GM18520 (cell line): ENCODE measurements around the gene CCDC102B.
"Not testable (repeated sequence)": the region's sequence is repeated elsewhere in the genome, so short reads cannot be mapped to it uniquely, and the experiment has no call there.

ENCODE experiments used
- ATAC-seq: cut with Tn5 transposase; IDR thresholded peaks from one replicate; pipeline ENCODE4 v1.9.1; 2021; ENCODE audit not compliant: unreplicated experiment

CCDC102B gene

DNA sequence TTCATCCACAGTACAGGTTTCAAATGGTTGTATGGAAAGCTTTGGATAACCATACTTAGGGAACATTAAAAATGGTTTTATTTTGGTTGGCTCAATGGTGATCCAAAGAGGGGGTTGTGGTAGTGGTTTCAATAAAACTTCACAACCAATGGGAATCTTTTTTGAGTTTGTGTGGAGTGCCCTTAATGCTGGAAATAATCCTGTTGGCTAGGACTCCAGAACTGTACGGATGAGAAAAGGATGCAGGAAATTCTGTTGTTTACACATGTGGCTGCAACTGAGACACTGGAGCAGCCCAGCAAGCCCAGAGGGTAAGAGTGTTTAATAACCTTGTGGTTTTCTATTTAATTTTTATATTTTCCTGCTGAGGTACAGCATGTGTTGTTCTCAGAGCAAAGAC, at the start of gene CCDC102B:
TSS of gene CCDC102B (plus strand) at position 210 of the 400 bp plus-strand sequence. CDS start 38,684 bp downstream, outside the sequence.
- ATAC-seq, result no peak

DNA sequence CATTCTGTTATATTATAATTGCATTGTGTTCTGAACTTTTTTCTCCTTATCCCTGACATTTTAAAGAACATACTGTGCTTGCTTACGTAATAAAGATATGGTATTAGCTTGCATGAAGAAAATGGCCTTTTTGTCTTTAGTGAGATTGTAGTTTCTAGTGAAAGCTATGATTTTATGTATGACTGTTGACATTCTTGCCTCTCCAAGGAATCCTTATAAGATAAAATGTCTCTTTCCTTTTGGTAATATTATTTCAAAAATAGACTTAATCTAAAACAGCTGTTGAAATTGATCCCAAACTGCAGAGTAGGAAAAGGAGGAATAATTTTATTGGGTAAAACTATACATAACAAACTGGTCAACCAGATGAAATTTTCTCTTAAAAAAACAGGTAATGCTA, 40.8 kb upstream of the CCDC102B start:
- no peak for ATAC-seq

DNA sequence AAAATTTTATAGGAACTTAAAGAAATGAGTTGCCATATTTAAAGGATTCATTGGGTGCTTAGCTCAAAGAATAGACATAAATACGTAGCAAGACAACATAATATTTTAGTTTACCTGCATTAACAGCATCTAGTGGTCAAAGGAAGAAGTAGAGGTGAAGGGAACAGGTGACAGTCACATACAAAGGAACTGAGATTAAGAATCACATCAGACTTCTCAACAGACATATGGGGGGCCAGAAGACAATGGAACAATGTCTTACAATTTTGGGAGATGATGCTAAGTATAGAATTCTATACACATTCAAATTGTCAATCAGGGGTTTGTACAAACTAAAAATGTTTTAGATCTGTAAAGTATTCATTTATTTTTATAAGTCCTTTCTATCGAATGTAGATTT, 38.6 kb upstream of the CCDC102B start:
- no peak for ATAC-seq

DNA sequence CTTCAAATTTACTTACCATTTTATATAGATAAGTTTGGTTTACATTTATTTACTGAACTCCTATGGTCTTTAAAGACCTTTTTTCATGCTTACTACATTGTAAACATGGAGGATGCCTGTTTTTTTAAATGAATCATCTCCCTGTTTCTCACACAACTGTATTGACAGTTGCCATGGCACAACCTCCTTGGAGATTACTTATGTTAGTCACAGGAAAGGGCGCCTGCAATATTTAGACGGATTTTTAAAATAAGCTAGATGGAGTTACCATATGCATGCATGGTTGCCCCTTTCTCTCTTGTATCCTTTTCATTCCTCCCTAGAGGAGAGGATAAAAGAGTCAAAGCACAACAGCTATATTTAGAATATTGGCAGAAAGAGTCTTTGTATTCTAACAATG, 34.8 kb upstream of the CCDC102B start:
- ATAC-seq, result no peak

DNA sequence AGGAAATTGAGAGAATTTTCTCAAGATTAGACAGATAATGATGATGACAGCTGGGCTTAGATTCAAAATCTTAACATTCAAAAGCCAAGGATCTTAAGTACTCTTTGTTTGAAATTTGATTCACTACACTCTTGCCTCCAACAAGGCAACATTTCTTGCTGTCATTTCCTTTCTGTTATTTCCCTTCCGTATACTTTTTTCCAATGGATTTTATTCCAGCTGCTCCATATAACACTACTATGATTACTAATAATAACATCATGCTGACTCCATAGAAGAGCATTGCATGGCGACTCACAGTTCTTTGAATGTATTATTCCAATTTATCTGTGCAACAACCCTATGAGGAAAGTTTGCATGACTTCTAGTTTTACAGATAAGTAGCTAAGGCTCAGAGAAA, 33.9 kb upstream of the CCDC102B start:
- ATAC-seq, result no peak

DNA sequence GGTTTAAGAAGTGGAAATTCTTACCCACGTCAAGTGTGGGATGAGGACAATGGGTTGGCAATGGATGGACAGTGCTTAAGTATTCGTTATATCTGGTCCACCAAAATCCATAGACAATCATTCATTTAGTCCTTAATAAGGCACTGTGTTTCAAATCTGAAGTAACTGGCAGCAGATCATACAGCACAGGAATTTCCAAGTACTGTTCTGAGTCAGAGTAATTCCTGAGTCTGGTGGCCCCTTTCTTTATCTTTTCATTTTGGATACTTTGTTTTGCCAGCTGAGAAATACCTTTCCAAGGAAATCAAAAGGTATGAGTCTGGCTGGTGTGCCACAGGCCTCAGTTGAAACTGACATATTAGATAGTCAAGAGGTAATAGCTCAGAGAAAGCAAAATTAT, 31.4 kb upstream of the CCDC102B start:
- no peak for ATAC-seq

DNA sequence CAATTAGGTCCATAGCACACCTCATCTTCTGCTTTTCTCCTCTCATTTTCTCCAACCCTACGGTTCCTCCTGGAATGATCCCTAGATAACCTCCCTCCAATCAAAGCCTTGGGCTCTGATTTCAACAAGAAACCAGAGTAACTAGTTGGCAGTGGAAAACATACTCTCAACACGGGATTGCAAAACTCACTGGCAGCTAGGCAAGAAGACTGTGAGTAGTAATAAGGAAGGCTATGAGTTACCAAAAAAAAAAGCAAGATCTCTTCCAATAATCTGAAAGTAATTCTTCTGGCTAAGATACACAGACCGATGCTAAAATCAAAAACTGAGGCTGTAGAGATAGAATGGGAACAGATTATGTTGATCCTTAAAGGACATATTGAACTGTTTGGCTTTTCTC, 28.4 kb upstream of the CCDC102B start:
- ATAC-seq, result no peak

DNA sequence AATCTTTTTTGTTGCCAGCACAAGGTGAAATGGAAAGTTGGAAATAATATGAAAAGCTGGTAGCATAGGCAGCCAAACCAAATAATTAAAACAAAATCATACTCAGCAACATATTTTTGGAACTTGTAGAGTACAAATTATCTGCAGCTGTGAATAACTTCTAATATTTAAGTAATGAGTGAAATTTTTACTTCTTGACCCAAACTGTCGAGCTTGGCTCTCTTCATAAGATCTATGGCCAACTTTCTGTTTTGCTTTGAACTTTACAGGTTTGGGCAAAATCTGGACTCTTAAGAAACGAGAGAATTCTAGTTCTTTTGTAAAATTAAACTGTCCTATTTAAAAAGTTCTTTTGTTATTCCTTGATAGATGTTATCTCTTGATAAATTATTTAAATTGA, 25.6 kb upstream of the CCDC102B start:
- no peak for ATAC-seq

DNA sequence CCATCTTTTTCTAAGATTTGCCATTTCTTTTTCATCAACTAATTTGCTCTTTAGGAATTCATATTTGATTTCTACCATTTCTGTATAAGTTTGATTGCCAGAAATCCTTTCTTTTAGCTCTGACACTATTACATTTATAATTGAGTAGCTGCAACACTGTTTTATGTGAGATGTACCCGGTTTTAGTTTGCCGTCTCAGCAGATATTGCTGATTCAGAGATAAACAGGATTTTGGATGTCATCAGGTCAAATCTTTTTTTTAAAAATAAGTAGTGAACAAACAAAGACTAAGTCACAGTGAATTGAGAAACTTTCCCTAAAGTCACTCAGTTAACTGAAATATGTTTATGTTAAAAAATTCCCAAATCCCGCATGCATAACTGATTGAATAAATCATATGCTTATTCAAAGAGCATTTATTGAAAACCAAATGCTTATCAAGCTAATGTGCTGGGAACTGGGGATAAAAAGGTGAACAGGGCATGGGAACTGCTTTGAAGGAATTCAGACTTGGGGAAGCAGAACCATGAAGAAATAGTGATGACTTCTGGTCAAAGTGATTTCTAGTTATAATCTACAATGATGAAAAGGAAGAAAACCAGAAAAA, 19.5 kb upstream of the CCDC102B start:
- no peak for ATAC-seq

DNA sequence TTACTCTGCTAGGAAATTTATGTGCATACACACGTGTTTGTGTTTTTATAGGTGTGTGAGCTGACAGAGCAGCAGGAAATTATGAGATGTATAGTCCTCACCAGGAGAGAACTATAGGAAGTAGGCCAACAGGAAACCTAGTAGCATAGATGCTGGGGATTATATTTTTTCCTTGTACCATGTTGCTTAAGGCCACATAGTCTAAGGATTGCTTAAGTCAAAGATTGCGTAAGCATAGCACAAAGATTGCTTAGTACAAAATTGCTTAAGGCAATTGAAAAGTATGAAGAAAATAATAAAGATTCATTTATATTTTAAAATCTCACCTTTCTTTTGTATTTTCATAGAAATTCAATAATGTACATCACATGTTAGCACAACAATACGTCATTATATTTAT, 18.7 kb upstream of the CCDC102B start:
- ATAC-seq, result no peak

DNA sequence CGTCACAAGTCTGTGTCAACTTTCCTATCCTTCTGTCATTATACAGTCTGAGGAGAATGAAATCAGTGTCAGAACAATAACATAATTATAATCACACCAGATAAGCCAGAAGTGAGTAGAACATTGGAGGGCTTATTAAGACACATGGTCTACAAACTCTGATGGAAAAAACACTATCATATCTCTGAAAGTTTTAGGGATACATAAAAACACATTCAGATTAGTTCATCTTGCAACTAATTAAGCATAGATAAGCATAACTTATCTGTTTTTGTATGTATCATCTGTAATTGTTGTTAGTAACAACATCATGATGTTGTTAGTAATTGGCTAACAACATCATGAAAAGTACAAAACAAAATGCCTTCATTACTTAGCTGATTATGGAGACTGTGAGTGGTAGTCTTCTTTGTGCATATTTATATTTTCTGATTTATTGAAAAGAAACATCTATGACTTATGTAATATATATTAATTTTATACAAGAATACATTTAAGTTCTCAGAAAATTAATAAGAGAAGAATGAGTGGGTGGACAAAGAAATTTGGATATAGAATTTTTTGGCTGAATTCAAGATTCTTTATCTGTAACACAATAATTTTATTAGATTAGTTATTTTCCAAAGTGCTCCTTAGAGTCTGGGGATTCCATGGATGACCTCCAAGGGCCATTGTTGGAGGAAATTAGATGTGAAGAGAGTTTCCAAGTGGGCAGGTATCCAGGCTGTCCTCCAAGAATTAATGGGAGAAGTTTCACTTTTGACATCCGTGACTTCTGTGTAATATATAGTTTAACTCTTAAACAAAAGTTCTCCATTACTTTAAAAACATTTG, 16.9 kb upstream of the CCDC102B start:
- ATAC-seq, result no peak

DNA sequence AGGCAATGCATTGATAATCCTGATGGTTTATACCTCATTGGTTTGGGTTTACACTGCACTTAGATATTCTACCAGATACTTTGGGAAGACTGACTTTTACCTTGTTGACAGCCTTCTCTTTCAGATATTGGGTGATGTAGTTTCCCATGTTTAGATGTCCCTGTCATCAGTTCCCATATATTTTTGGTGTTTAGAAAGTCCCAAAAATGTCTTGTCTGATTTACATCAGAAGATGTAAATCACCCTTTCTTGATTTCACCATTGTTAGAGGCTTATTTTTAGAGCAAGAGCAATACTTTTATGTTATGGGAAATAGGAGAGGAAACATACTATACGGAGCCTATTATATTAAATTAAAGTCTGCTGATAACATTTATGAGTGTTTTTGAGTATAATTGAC, 14.4 kb upstream of the CCDC102B start:
- no peak for ATAC-seq

DNA sequence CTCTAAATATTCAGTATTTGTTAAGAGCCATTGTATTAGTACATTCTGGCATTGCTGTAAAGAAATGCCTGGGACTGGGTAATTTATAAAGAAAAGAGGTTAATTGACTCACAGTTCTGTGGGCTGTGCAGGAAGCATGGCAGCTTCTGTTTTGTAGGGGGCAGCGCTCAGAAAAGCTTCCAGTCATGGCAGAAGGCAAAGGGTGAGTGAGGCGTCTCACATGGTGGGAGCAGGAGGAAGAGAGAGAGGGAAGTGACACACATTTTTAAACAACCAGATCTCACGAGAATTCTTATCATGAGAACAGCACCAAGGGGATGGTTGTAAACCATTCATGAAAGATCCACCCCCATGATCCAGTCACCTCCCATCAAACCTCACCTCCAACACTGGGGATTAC, 13.8 kb upstream of the CCDC102B start:
- no peak for ATAC-seq

DNA sequence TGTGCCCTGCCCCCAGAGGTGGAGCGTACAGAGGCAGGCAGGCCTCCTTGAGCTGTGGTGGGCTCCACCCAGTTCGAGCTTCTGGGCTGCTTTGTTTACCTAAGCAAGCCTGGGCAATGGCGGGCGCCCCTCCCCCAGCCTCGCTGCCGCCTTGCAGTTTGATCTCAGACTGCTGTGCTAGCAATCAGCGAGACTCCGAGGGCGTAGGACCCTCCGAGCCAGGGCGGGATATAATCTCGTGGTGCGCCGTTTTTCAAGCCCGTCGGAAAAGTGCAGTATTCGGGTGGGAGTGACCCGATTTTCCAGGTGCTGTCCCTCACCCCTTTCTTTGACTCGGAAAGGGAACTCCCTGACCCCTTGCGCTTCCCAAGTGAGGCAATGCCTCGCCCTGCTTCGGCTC, 7.6 kb upstream of the CCDC102B start:
- not testable (repeated sequence) for ATAC-seq

DNA sequence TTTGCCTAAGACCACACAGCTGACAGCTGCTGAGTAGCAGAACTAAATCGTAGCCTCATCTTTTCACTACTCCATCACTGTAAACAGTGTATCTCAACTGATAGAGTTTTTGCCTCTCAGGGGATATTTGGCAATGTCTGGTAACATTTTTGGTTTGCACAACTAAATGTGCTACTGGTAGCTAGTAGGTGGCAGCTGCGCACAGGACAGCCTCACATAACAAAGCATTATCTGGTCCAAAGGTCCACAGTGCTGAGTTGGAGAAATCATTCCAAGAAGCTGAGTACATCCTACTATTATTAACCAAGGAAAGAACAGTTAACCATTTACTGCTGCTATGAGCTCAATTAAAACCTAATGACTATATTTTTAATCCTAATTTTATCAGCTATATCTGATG, 6.1 kb upstream of the CCDC102B start:
- no peak for ATAC-seq

DNA sequence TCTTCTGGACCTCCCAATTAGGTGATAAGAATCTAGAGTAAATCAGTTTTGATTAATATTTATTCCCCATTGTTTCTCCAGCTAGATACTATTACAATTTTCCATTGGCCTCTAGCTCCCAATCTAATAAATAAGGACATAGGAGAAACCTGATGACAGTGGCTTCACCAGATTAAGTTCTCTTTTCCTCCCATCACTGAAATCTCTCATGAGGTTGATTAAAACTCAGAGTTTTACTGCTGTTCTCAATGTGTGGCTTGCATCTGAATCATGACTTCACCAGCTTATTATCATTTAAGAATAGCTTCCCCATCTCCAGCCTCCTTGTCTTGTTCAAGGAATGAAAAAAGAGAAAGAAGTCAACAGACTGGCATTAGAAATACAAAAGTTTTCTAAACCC, 3.9 kb upstream of the CCDC102B start:
- no peak for ATAC-seq

DNA sequence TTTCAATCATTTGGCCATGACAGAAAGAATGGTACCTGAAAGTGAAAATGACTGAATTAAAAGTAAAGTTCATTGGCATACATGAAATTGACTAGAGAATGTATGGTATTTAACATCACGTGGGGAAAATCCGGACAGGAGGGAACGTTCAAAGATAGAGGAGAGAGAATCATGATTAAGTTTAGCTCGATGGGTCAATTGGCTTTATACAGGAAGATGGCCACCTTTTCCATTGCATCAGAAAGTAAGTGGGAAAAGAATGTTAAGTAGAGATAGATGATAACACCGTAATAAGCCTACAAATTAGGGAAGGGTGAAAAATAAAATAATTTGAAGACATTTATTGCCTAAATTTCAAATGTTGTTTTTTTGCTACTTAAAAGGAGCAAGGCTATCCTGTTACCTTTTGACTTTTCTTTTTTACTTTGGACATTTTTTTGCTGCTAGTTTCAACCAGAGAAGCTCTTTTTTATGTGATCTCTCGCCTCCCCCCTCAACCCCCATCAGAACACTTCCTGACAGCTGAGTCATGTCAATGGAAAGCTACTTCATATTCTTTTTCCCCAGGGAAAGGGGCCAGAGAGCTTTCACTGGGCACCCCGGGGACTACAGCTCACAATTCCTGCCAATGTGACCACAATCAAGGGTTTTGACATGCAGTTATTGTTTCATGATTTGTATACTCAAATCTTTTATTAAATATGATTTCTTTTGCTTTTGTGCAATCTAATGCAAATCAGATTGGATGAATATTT, 767 bp upstream of the CCDC102B start:
- no peak for ATAC-seq

DNA sequence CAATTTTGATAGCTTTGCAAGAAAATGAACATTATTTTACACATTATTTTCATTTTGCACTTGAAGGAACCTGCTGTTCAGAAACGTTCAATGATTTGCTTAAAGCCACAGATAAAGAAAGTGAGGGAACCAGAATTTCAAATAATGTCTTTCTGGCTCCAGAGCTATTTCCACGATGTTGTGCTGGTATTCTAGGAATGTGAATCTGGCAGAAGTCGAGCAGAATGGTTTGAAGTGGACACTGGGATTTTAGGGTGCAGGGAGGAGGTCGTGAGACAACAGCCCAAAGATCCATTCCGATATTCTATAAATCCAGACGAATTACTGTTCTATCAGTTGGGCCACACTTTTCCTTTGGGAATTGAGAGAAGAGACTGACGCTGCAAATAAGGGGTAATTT, 2.2 kb downstream of the CCDC102B start:
- no peak for ATAC-seq

DNA sequence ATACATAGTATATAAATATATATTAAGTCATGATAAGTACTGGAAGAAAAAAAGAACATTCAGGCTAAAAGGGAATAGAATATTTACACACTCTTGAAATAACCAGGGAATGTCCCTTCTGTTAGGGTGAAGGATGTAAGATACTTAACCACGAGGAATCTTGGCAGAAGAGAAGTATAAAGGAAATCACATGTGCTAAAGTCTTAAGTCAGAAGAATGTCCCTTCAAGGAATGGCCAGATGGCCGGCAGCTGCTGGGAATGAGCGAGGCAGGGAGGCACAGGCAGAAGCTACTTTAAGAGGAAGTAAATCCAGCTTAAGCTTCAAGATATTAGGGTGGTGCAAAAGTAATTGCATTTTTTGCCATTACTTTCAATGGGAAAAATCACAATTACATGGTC, 5.5 kb downstream of the CCDC102B start:
- ATAC-seq, result no peak

DNA sequence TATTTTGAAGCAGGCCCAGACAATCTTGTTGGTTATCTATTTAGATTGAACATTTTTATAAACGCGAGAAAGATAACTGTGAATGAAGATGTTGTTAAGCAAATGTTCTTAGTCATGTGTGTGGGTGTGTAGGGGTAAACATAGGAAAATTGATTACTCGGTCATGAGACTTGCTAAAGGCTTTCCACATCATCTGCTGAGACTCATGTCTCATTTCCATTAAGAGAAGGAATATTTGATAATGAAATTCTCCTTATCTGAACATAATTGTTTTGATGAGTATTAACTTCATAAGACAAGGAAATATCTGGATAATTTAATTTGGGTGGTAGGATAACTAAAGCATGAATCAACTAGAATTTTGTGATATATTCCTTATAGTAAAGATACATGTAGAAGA, 19.7 kb downstream of the CCDC102B start:
- ATAC-seq, result no peak

DNA sequence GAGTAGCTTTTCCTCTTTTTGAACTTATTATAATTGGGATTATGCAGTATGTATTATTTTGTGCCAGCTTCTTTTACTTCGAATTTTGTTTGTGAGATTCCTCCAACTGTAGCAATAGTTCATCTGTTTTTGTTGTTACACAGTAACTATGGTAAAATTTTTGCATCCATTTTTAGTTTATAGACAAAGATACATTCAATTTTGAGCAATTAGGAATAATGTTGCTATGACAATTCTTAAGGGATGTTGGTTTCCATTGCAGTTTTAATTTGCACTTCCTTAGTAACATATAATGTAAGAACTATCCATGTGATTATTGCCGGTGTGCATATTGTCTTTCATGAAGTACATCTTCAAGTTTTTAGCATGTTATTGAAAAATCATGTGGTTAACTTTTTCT, 20.7 kb downstream of the CCDC102B start:
- ATAC-seq, result no peak

DNA sequence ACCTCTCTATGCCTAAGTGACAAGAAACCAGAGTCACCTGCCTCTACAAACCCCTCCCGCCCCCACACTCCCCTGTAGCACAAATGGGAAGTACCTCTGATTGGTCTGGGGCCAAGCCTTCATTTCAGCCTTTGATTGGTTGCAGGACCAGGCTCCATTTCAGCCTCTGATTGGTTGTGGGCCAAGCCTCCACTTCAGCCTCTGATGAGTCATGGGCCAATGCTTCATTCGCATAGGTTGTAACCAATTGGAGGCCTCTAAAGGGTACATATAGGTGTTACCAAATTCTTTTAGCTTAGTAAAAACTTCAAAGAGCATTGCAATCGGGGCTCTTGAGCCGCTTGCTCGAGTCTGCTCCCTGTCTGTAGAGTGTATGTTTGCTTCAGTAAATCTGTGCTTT, 25.0 kb downstream of the CCDC102B start:
- no peak for ATAC-seq
